Esophagus muscularis mucosa (tissue), 4 donors: ENCODE results near the gene ACACA. TPM values are rescaled to one million over a fixed set of nuclear protein-coding genes. Genes with fewer than 3 reads are reported as not detected.
"Not testable (repeated sequence)": the region's sequence is repeated elsewhere in the genome, so short reads cannot be mapped to it uniquely, and the experiment has no call there.

Experiments
- DNase-seq: peaks from one replicate; pipeline ENCODE4 v3.0.0-alpha.2; 2017; ENCODE audit errors: extremely low spot score
- H3K27ac ChIP-seq, 4 donors: fragments of 200-600 bp; sonication (generic); replicated peaks in 1 of 4; 1 replicate in 3 of 4; 2 replicates in 1 of 4; pipeline ENCODE4 v1.5.1; 2016 to 2019; ENCODE audit warnings: mild to moderate bottlenecking in 1 of 4
- H3K27me3 ChIP-seq, 4 donors: fragments of 200-600 bp; sonication (generic); one replicate each; pipeline versions ENCODE4 v1.5.1 to v1.6.0; 2016 to 2019
- H3K36me3 ChIP-seq, 4 donors: fragments of 200-600 bp; sonication (generic); one replicate each; pipeline ENCODE4 v1.5.1; 2016 to 2019
- H3K4me1 ChIP-seq, 4 donors: fragments of 200-600 bp; sonication (generic); one replicate each; pipeline ENCODE4 v1.5.1; 2016 to 2019
- H3K4me3 ChIP-seq, 4 donors: fragments of 200-600 bp; sonication (generic); 1 replicate in 2 of 4; 2 replicates in 2 of 4; pipeline ENCODE4 v1.5.1; 2016 to 2019; ENCODE audit warnings: mild to moderate bottlenecking in 4 of 4, moderate library complexity in 1 of 4
- H3K9me3 ChIP-seq, 4 donors: fragments of 200-600 bp; sonication (generic); 1 replicate in 3 of 4; 2 replicates in 1 of 4; pipeline ENCODE4 v1.5.1; 2016 to 2019
- CTCF ChIP-seq, 3 experiments: fragments of 200-600 bp in 2 of 3; fragments of 450-650 bp in 1 of 3; sonication (generic) in 2 of 3; IDR thresholded peaks; one replicate each; pipeline ENCODE4 v1.5.1; 2017 to 2019; ENCODE audit warnings: antibody characterized with exemption in 3 of 3, mild to moderate bottlenecking in 2 of 3, moderate library complexity in 1 of 3
- EP300 ChIP-seq: sonication (generic); formaldehyde crosslinking; IDR thresholded peaks from one replicate; pipeline ENCODE4 v1.6.1; 2017; ENCODE audit warnings: antibody characterized with exemption
- POLR2A ChIP-seq: fragments of 450-650 bp; IDR thresholded peaks from one replicate; pipeline ENCODE4 v1.6.1; 2017; ENCODE audit warnings: antibody characterized with exemption, moderate library complexity, mild to moderate bottlenecking, low read depth
- POLR2AphosphoS5 ChIP-seq, 2 donors: sonication (generic); formaldehyde crosslinking; IDR thresholded peaks; one replicate each; pipeline ENCODE4 v1.6.1; 2017; ENCODE audit warnings: antibody characterized with exemption in 2 of 2
- WGBS: methylation state at CpG from one replicate; pipeline ENCODE4 v1.1.5; 2018; 5-methylcytosine and 5-hydroxymethylcytosine counted together
- intact Hi-C: fragments of 100-400 bp; cut with DNase I; formaldehyde crosslinking; loops from one replicate; pipeline ENCODE4 v1.15.1; 2023
- total RNA-seq, 4 donors: library from RNA; depleted of rRNA; stranded (reverse); fragments of >200 nt; gene quantifications; one replicate each; pipeline versions ENCODE4 v1.1.0 to v1.2.1, GENCODE V29; 2016

Gene ACACA
- total RNA-seq, 4 donors from 2014 or later = 34.0 to 58.0 (median 50.5) TPM

DNA sequence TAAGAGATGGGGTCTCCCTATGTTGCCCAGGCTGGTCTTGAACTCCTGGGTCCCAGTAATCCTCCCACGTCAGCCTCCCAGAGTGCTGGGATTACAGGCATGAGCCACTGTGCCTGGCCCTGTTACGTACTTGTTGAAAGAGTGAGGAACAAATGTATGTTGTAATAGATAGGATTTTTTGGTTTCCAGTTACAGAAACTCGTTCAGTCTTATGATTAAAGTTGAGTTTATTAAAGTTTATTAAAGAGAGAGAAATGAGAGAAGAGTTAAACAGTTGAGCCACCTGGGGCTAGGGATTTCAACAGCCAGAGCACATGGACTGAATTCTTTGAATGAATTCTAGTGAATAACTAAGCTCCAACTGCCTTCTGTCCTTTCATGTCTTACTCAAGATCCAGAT lies 3.7 kb upstream of the ACACA start:
- Histone ChIP-seq H3K36me3 (peaks cover 16 to 46% (median 45%) of the 10 kb centered on the region in 4 donors), H3K27me3 (no peaks in the 10 kb centered on the region), H3K4me1 (peaks cover 13 to 21% (median 20%) of the 10 kb centered on the region in 4 donors), H3K9me3 (no peaks in the 10 kb centered on the region), H3K27ac (no peak overlapping the region), H3K4me3 (no peak overlapping the region)
- DNase-seq = no peak
- no peak for TF ChIP-seq POLR2A
- no peak for TF ChIP-seq EP300
- no peak for TF ChIP-seq POLR2AphosphoS5 (IDR thresholded peaks at IDR 0.05)
- TF ChIP-seq CTCF (IDR thresholded peaks at IDR 0.05) = no peak
- intact Hi-C loops = no loop called here
- WGBS = 95% methylated on average over 3 of the region's 3 CpGs

DNA sequence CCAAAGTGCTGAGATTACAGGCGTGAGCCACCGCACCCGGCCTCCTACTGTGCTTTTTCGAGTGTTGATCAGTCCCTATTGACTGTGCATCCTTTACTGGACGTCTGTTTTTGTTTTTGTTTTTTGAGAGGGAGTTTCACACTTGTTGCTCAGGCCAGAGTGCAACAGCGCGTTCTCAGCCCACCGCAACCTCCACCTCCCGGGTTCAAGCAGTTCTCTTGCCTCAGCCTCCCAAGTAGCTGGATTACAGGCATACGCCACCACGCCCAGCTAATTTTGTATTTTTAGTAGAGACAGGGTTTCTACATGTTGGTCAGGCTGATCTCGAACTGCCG lies 1.5 kb upstream of the ACACA start:
- intact Hi-C loops = loop anchor here (5.0 kb wide), 2 partner anchors 51 to 79 kb away; partner anchors contain the start of gene DUSP14
- not testable (repeated sequence) for H3K9me3 ChIP-seq, H3K27me3 ChIP-seq, DNase-seq
- 89% methylated on average over 13 of the region's 13 CpGs for WGBS
- Histone ChIP-seq H3K27ac (peak overlapping the region; percentile 91 to 95 (median 94)), H3K4me3 (peak overlapping the region in 2 of 4 donors; percentile 81 to 87), H3K4me1 (peaks cover 14 to 33% (median 30%) of the 10 kb centered on the region in 4 donors), H3K36me3 (peaks cover 6 to 25% (median 23%) of the 10 kb centered on the region in 4 donors)

DNA sequence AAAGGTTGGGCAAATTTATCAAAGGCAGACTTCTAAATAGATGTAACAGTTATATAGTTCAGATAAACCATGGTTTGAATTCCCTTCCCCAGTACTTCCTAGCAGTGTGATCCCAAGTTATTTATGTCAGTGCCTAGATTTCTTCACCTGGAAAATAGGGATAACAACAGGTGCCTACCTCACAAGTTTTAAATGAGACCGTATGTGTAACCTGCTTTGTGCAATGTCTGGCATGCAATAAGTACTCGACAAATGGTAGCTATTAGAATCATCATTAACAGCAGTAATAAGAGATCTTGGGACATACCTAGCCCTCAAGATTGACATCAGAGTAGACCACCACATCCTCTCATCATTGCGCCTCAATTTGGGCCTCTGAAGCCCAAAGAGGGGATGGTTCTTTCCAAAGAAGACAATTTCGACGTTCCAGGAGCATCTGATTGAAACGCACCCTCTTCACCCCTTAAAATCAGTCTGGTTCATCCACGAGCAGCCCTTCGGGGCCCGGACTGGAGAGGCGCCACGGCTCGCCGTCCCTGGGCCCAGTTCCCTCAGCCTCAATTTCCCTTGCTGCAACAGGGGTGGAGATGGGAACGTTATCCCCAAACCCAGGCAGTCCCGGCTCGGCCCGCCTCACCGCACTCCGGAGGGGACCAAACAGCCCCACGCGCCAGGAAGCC lies 541 bp downstream of the ACACA start:
- H3K36me3 ChIP-seq = peaks cover 0 to 5% (median 3%) of the 10 kb centered on the region in 4 donors
- WGBS = under 1% methylated on average over 17 of the region's 21 CpGs
- intact Hi-C loops = loop anchor here (5.0 kb wide), 2 partner anchors 49 to 81 kb away; partner anchors contain the start of gene DUSP14
- no peak for TF ChIP-seq EP300
- TF ChIP-seq POLR2A = no peak
- TF ChIP-seq POLR2AphosphoS5 (IDR thresholded peaks at IDR 0.05) = no peak
- TF ChIP-seq CTCF (IDR thresholded peaks at IDR 0.05) = no peak
- peaks cover 14 to 33% (median 30%) of the 10 kb centered on the region in 4 donors for H3K4me1 ChIP-seq
- no peaks in the 10 kb centered on the region for H3K27me3 ChIP-seq
- peak overlapping the region; percentile 81 to 94 (median 88) for H3K4me3 ChIP-seq
- DNase-seq = peak; percentile 93
- H3K27ac ChIP-seq = peak overlapping the region; percentile 91 to 95 (median 94)
- no peaks in the 10 kb centered on the region for H3K9me3 ChIP-seq

DNA sequence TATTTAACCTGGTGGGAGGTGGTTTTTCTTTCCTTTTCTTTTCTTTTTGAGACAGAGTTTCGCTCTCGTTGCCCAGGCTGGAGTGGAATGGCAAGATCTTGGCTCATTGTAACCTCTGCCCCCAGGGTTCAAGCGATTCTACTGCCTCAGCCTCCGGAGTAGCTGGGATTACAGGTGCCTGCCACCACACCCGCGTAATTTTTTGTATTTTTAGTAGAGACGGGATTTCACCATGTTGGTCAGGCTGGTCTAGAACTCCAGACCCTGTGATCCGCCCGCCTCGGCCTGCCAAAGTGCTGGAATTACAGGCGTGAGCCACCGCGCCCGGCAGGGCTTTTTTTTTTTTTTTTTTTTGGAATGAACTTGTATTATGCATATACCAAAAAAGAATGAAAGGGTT lies 1.1 kb downstream of the ACACA start:
- Histone ChIP-seq H3K4me3 (peak overlapping the region; percentile 81 to 94 (median 88)), H3K27ac (peak overlapping the region; percentile 91 to 95 (median 94)), H3K4me1 (peaks cover 14 to 33% (median 30%) of the 10 kb centered on the region in 4 donors)
- WGBS = 61% methylated on average over 14 of the region's 14 CpGs
- H3K9me3 ChIP-seq, H3K36me3 ChIP-seq, H3K27me3 ChIP-seq, DNase-seq: not testable (repeated sequence)
- intact Hi-C loops = loop anchor here (5.0 kb wide), 2 partner anchors 48 to 82 kb away; partner anchors contain the start of gene DUSP14

DNA sequence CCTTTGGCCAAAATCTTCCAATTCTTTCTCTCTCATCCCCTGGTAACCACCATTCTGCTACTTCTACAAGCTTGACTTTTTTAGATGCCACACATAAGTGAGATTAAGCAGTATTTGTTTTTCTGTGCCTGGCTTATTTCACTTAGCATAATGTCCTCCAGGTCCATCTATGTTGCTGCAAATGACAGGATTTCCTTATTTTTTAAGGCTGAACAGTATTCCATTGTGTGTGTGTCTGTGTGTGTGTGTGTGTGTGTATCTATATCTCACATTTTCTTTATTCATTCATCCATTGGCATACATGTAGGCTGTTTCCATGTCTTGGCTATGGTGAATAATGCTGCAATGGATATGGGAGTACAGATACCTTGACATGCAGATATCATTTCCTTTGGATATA lies 6.1 kb downstream of the ACACA start:
- no peak for TF ChIP-seq POLR2A
- TF ChIP-seq EP300 = no peak
- no peak for TF ChIP-seq POLR2AphosphoS5 (IDR thresholded peaks at IDR 0.05)
- TF ChIP-seq CTCF (IDR thresholded peaks at IDR 0.05) = no peak
- intact Hi-C loops = no loop called here

More for the DNA sequence above, 6.1 kb downstream of the ACACA start:
- Histone ChIP-seq H3K36me3 (no peaks in the 10 kb centered on the region), H3K4me1 (peaks cover 3 to 18% (median 13%) of the 10 kb centered on the region in 4 donors), H3K4me3 (no peak overlapping the region), H3K9me3 (no peaks in the 10 kb centered on the region), H3K27me3 (no peaks in the 10 kb centered on the region), H3K27ac (no peak overlapping the region)
- DNase-seq = no peak
